HG03025 (cell line): ENCODE data around the gene CYTH1.
"Not testable (repeated sequence)": the region's sequence is repeated elsewhere in the genome, so short reads cannot be mapped to it uniquely, and the experiment has no call there.

Experiments used
- ATAC-seq: cut with Tn5 transposase; IDR thresholded peaks from one replicate; pipeline ENCODE4 v1.9.1; 2021; ENCODE audit warnings: mild to moderate bottlenecking, moderate library complexity; ENCODE audit not compliant: unreplicated experiment, low FRiP score

CYTH1 gene

GRCh38 chr17:78789149-78789662 lies 7.1 kb upstream of the CYTH1 start:
- no peak for ATAC-seq

- ATAC-seq, result no peak
Observed at GRCh38 chr17:78788451-78788850, 6.4 kb upstream of the CYTH1 start.

GRCh38 chr17:78787444-78787843 lies 5.4 kb upstream of the CYTH1 start:
- no peak for ATAC-seq

- ATAC-seq, result no peak
Observed at GRCh38 chr17:78785663-78786057, 3.6 kb upstream of the CYTH1 start.

GRCh38 chr17:78785011-78785662 lies 3.1 kb upstream of the CYTH1 start:
- no peak for ATAC-seq

- no peak for ATAC-seq
Observed at GRCh38 chr17:78784352-78784751, 2.3 kb upstream of the CYTH1 start.

GRCh38 chr17:78783711-78784324 lies 1.7 kb upstream of the CYTH1 start:
- ATAC-seq, result no peak

- ATAC-seq, result peak; percentile 23
Observed at GRCh38 chr17:78781104-78781892, 775 bp downstream of the CYTH1 start.

GRCh38 chr17:78780335-78780734 lies 1.7 kb downstream of the CYTH1 start:
- ATAC-seq, result no peak

GRCh38 chr17:78779850-78780249 lies 2.2 kb downstream of the CYTH1 start:
- ATAC-seq, result no peak

GRCh38 chr17:78779286-78779651 lies 2.8 kb downstream of the CYTH1 start:
- ATAC-seq, result not testable (repeated sequence)

GRCh38 chr17:78777881-78778280 lies 4.2 kb downstream of the CYTH1 start:
- no peak for ATAC-seq

GRCh38 chr17:78774956-78775571 lies 7.0 kb downstream of the CYTH1 start:
- no peak for ATAC-seq

GRCh38 chr17:78774453-78774852 lies 7.6 kb downstream of the CYTH1 start:
- ATAC-seq, result no peak

GRCh38 chr17:78771758-78772382 lies 10.2 kb downstream of the CYTH1 start:
- ATAC-seq, result no peak

- ATAC-seq, result no peak
Observed at GRCh38 chr17:78769196-78769773, 12.8 kb downstream of the CYTH1 start.

- ATAC-seq, result no peak
Observed at GRCh38 chr17:78767806-78768205, 14.3 kb downstream of the CYTH1 start.

GRCh38 chr17:78766743-78767294 lies 15.3 kb downstream of the CYTH1 start:
- ATAC-seq, result no peak

GRCh38 chr17:78766225-78766624 lies 15.8 kb downstream of the CYTH1 start:
- no peak for ATAC-seq

GRCh38 chr17:78765821-78766220 lies 16.3 kb downstream of the CYTH1 start:
- ATAC-seq, result no peak
